Muscle layer of duodenum (tissue), 2 donors: Measurements from ENCODE around the gene FUBP3.

ENCODE experiments used
- H3K27ac ChIP-seq: one replicate; pipeline ENCODE4 v1.7.0; 2013; ENCODE audit warnings: mild to moderate bottlenecking, low read length
- H3K27me3 ChIP-seq: one replicate; pipeline ENCODE4 v1.7.0; 2013; ENCODE audit warnings: low read depth, mild to moderate bottlenecking, control low read depth, low read length
- H3K36me3 ChIP-seq, 2 donors: one replicate each; pipeline ENCODE4 v1.7.0; 2013; ENCODE audit warnings: low read length in 2 of 2, control low read depth in 1 of 2, mild to moderate bottlenecking in 1 of 2; ENCODE audit not compliant: insufficient read depth in 2 of 2, control insufficient read depth in 1 of 2
- H3K4me1 ChIP-seq, 2 donors: one replicate each; pipeline ENCODE4 v1.7.0; 2013; ENCODE audit warnings: low read length in 2 of 2, mild to moderate bottlenecking in 2 of 2, control low read depth in 1 of 2, moderate library complexity in 1 of 2; ENCODE audit not compliant: insufficient read depth in 2 of 2, control insufficient read depth in 1 of 2
- H3K4me3 ChIP-seq, 2 donors: one replicate each; pipeline ENCODE4 v1.7.0; 2013; ENCODE audit warnings: low read length in 2 of 2, low read depth in 1 of 2, mild to moderate bottlenecking in 1 of 2
- H3K9me3 ChIP-seq, 2 donors: one replicate each; pipeline ENCODE4 v1.7.0; 2013; ENCODE audit warnings: low read length in 2 of 2, control low read depth in 1 of 2, mild to moderate bottlenecking in 1 of 2; ENCODE audit not compliant: control insufficient read depth in 1 of 2
- donor health status: healthy.

Gene FUBP3

GRCh38 chr9:130665431-130666392 lies 86.3 kb downstream of the FUBP3 start:
- peaks cover 0 to 59% of the 10 kb centered on the region in 2 donors for H3K4me1 ChIP-seq
- no peaks in the 10 kb centered on the region for H3K9me3 ChIP-seq
- H3K4me3 ChIP-seq: no peak overlapping the region
- H3K27me3 ChIP-seq: peaks cover 72% of the 10 kb centered on the region
- H3K36me3 ChIP-seq: no peaks in the 10 kb centered on the region
- H3K27ac ChIP-seq: no peak overlapping the region

- Histone ChIP-seq H3K27me3 (peaks cover 64% of the 10 kb centered on the region), H3K27ac (no peak overlapping the region), H3K36me3 (no peaks in the 10 kb centered on the region), H3K9me3 (no peaks in the 10 kb centered on the region), H3K4me3 (no peak overlapping the region), H3K4me1 (peaks cover 0 to 50% of the 10 kb centered on the region in 2 donors)
Observed at GRCh38 chr9:130666393-130667119, 87.2 kb downstream of the FUBP3 start.

GRCh38 chr9:130667120-130667435 lies 87.7 kb downstream of the FUBP3 start:
- Histone ChIP-seq H3K36me3 (no peaks in the 10 kb centered on the region), H3K27ac (no peak overlapping the region), H3K27me3 (peaks cover 59% of the 10 kb centered on the region), H3K9me3 (no peaks in the 10 kb centered on the region), H3K4me3 (no peak overlapping the region), H3K4me1 (peaks cover 0 to 45% of the 10 kb centered on the region in 2 donors)

GRCh38 chr9:130668196-130668595 lies 88.8 kb downstream of the FUBP3 start:
- Histone ChIP-seq H3K27me3 (peaks cover 48% of the 10 kb centered on the region), H3K9me3 (no peaks in the 10 kb centered on the region), H3K4me1 (peaks cover 0 to 36% of the 10 kb centered on the region in 2 donors), H3K27ac (no peak overlapping the region), H3K4me3 (no peak overlapping the region), H3K36me3 (no peaks in the 10 kb centered on the region)

- H3K27ac ChIP-seq: no peak overlapping the region
- no peak overlapping the region for H3K4me3 ChIP-seq
- H3K9me3 ChIP-seq: no peaks in the 10 kb centered on the region
- H3K4me1 ChIP-seq: peaks cover 0 to 31% of the 10 kb centered on the region in 2 donors
- peaks cover 45% of the 10 kb centered on the region for H3K27me3 ChIP-seq
- H3K36me3 ChIP-seq: no peaks in the 10 kb centered on the region
Observed at GRCh38 chr9:130668659-130669058, 89.3 kb downstream of the FUBP3 start.

- Histone ChIP-seq H3K27me3 (peaks cover 32% of the 10 kb centered on the region), H3K9me3 (no peaks in the 10 kb centered on the region), H3K27ac (no peak overlapping the region), H3K4me3 (no peak overlapping the region), H3K4me1 (peaks cover 0 to 18% of the 10 kb centered on the region in 2 donors), H3K36me3 (no peaks in the 10 kb centered on the region)
Observed at GRCh38 chr9:130669965-130670364, 90.6 kb downstream of the FUBP3 start.

- H3K4me1 ChIP-seq: peaks cover 0 to 13% of the 10 kb centered on the region in 2 donors
- H3K9me3 ChIP-seq: no peaks in the 10 kb centered on the region
- peaks cover 28% of the 10 kb centered on the region for H3K27me3 ChIP-seq
- no peak overlapping the region for H3K4me3 ChIP-seq
- H3K27ac ChIP-seq: no peak overlapping the region
- no peaks in the 10 kb centered on the region for H3K36me3 ChIP-seq
Observed at GRCh38 chr9:130670644-130671043, 91.3 kb downstream of the FUBP3 start.

GRCh38 chr9:130672466-130672865 lies 93.1 kb downstream of the FUBP3 start:
- Histone ChIP-seq H3K9me3 (no peaks in the 10 kb centered on the region), H3K27me3 (peaks cover 12% of the 10 kb centered on the region), H3K4me3 (no peak overlapping the region), H3K4me1 (no peaks in the 10 kb centered on the region), H3K36me3 (no peaks in the 10 kb centered on the region), H3K27ac (no peak overlapping the region)

- H3K9me3 ChIP-seq: no peaks in the 10 kb centered on the region
- peaks cover 6% of the 10 kb centered on the region for H3K27me3 ChIP-seq
- H3K27ac ChIP-seq: no peak overlapping the region
- no peak overlapping the region for H3K4me3 ChIP-seq
- no peaks in the 10 kb centered on the region for H3K36me3 ChIP-seq
- no peaks in the 10 kb centered on the region for H3K4me1 ChIP-seq
Observed at GRCh38 chr9:130672933-130673615, 93.7 kb downstream of the FUBP3 start.

GRCh38 chr9:130675396-130675795 lies 96.0 kb downstream of the FUBP3 start:
- H3K36me3 ChIP-seq: no peaks in the 10 kb centered on the region
- H3K4me1 ChIP-seq: no peaks in the 10 kb centered on the region
- no peak overlapping the region for H3K27ac ChIP-seq
- H3K27me3 ChIP-seq: no peaks in the 10 kb centered on the region
- no peaks in the 10 kb centered on the region for H3K9me3 ChIP-seq
- H3K4me3 ChIP-seq: no peak overlapping the region

GRCh38 chr9:130677252-130677651 lies 97.9 kb downstream of the FUBP3 start:
- no peak overlapping the region for H3K27ac ChIP-seq
- peaks cover 2 to 6% of the 10 kb centered on the region in 2 donors for H3K4me1 ChIP-seq
- H3K4me3 ChIP-seq: no peak overlapping the region
- H3K27me3 ChIP-seq: no peaks in the 10 kb centered on the region
- no peaks in the 10 kb centered on the region for H3K36me3 ChIP-seq
- no peaks in the 10 kb centered on the region for H3K9me3 ChIP-seq
